A549 treated with CORT108297 at 1 μM for 4 hours (cell line): ENCODE data around the gene TOMT. TPM values are rescaled to one million over a fixed set of nuclear protein-coding genes. Genes with fewer than 3 reads are reported as not detected.

Experiments used
- total RNA-seq: library from RNA; stranded (reverse); fragments of 200-300 nt; extraction: Qiagen RNA extraction; gene quantifications from 5 replicates; pipeline ENCODE4 v1.2.3, GENCODE V29; 2022

TOMT gene
- not detected in 5 replicates for total RNA-seq

GRCh38 chr11:72105888-72106287 lies at the start of gene TOMT:
TOMT (plus strand) TSS chr11:72105924; CDS start chr11:72105952, 28 bp downstream.

GRCh38 chr11:72080326-72081183 lies 25.2 kb upstream of the TOMT start, which contains the start of the genes LRRC51 and NUMA1:
LRRC51 (plus strand) TSS chr11:72080850; CDS start chr11:72089084, 8,234 bp downstream.
NUMA1 (minus strand) TSS chr11:72080542; CDS start chr11:72035943, 44,599 bp downstream.

GRCh38 chr11:72102946-72103753 lies 2.6 kb upstream of the TOMT start, which contains the start of gene LAMTOR1:
LAMTOR1 (minus strand) TSS chr11:72103297; CDS start chr11:72103224, 73 bp downstream.

GRCh38 chr11:72112143-72112977 lies 6.6 kb downstream of the TOMT start, which contains the start of gene ANAPC15:
ANAPC15 (minus strand) TSS chr11:72112695; CDS start chr11:72111276, 1,419 bp downstream.

GRCh38 chr11:72135473-72135872 lies 29.7 kb downstream of the TOMT start, which contains the start of gene FOLR3:
FOLR3 (plus strand) TSS chr11:72135725; CDS start chr11:72135953, 228 bp downstream.

Other genes with a start within 250 kb of the TOMT start
- gene DEFB131B, start 227.5 kb upstream of the TOMT start, total RNA-seq: not detected in 5 replicates
- 3.0 to 4.1 TPM (median 3.4 TPM) in 5 replicates for gene XNDC1N, start 177.3 kb upstream of the TOMT start, total RNA-seq
- gene RNF121, start 176.9 kb upstream of the TOMT start, total RNA-seq: 54.7 to 62.8 TPM (median 57.7 TPM) in 5 replicates
- gene IL18BP, start 107.0 kb upstream of the TOMT start, total RNA-seq: 3.3 to 4.9 TPM (median 4.4 TPM) in 5 replicates
- 56.5 to 77.5 TPM (median 68.6 TPM) in 5 replicates for gene NUMA1, start 25.4 kb upstream of the TOMT start, total RNA-seq
- gene LRRC51, start 25.1 kb upstream of the TOMT start, total RNA-seq: 6.9 to 8.8 TPM (median 7.7 TPM) in 5 replicates
- gene LAMTOR1, start 2.6 kb upstream of the TOMT start, total RNA-seq: 113 to 163 TPM (median 144 TPM) in 5 replicates
- 77.3 to 90.2 TPM (median 86.1 TPM) in 5 replicates for gene ANAPC15, start 6.8 kb downstream of the TOMT start, total RNA-seq
- 0.13 to 0.26 TPM in 2 of 5 replicates, not detected in the others for gene FOLR3, start 29.8 kb downstream of the TOMT start, total RNA-seq
- 0.08 to 0.13 TPM (median 0.10 TPM) in 4 of 5 replicates, not detected in the other for gene FOLR1, start 86.2 kb downstream of the TOMT start, total RNA-seq
- not detected in 5 replicates for gene FOLR2, start 110.9 kb downstream of the TOMT start, total RNA-seq
- 60.6 to 92.9 TPM (median 84.4 TPM) in 5 replicates for gene INPPL1, start 118.8 kb downstream of the TOMT start, total RNA-seq
- gene PHOX2A, start 138.3 kb downstream of the TOMT start, total RNA-seq: not detected in 5 replicates